ENCODE data around the gene SESTD1.
"Not testable (repeated sequence)": the region's sequence is repeated elsewhere in the genome, so short reads cannot be mapped to it uniquely, and the experiment has no call there.

SESTD1 gene

DNA sequence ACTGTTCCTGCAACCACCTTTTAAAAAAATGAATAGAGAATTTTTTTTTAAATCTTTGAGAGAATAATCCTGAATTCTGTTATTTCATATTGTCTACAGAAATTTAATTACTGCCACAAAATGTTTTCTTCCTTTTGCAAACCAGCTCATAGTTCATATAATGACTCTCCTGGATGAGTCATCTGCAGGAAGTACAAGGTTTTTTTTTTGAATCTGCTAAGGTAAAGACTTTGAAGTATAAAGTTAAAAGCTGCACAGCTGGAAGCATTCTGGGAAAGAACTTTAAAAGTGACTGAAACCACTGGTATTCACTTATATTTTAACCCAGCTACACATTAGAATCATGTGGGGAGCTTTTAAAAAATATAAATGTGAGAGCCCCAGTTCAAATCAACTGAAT, 25.4 kb downstream of the SESTD1 start:
- DNase-seq (ENCODE audit: low spot score): no peak

DNA sequence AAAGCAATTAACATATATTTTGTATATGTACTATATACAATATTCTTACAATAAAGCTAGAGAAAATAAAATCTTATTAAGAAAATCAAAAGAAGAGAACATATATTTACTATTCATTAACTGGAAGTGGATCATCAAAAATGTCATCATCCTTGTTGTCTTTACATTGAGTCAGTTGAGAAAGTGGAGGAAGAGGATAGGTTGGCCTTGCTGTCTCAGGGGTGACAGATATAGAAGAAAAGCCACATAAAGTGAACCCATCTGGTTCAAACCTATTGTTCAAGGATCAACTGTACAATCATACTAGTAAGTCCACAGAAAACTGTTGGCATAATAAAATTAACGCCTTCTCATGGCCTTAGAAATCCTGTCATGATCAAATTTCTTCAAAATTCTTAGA, 26.6 kb downstream of the SESTD1 start:
- DNase-seq (ENCODE audit: low spot score): no peak

DNA sequence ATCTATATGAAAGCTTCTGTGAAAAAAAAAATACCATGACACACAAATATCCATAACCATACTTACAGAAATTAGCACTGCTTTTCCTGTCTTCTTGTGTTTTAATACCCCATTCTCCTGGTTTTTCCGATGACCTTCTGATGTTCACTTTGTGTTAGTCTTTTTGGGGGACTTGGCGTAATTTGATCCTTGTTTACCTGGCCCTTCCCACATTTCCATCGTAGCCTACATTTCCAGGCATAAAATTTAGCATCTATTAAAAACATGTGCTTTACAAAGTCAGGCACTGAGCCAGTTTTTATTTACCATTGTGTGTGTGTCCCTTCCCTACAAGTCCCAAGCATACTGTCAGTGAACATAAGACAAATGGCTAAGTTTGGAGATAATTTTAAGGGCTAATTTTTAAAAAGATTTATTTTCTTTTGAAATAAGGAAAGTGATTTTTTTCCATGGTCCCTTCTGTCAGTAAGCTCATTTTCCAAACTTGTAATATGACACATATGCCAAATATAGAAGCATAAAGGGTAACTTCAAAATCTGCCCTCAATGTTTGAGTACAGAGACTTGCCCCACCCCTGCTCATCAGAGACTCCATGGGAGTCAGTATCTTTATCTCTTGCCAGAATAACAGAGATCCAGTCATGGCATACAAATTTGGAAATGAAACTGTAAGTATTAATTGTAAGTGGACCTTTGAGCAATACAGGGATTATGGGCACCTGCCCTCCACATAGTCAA, 27.3 kb downstream of the SESTD1 start:
- no peak for DNase-seq (ENCODE audit: low spot score)

DNA sequence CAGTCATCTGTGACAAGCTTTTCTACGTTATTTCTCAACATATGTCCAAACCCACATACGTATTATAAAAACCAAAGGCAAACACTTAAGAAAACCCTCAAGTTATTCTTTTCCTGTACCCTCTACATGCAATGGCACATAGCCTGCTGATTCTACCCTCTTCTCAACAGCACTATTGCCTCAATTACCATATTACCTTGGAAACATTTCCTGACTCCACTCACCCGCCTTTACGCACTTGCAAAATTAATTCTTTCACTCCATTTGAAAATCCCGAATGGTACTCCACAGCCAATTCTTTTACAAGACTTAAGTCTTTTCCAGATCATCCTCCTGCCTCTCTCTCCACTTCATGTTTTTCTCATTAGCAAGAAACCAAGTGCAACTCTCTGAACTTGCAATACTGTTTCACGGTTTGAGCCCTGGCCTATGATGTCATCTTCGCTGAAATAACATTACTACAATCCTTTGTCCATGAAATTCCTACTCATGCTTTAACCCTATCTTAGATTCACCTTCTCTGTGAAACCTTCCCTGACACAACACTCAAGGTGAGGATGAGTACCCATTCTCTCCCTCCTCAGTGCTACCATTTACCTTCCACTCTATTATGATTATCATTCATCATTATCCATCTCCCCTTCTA, 29.0 kb downstream of the SESTD1 start:
- no peak for DNase-seq (ENCODE audit: low spot score)

DNA sequence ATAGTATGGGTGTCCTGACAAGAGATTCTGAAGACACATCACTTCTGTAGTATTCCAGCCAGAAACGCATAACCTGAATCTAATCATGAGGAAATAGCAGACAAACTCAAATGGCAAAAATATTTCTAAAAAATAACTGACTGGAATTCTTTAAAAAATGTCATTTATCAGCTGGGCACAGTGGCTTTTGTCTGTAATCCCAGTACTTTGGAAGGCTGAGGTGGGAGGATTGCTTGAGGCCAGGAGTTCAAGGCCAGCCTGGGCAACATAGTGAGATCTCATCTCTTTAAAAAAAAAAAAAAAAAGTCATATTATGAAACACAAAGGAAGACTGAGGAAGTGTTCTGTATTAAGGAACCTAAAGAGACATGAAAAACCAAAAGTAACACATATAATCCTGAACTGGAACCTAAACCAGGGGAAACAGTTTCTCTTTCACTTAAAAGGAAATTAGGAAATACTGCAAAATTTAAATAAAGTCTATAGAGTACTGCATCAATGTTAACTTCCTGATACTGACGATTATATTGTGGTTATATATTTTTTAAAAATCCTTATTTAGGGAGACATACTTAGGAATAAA, 29.9 kb downstream of the SESTD1 start:
- no peak for DNase-seq (ENCODE audit: low spot score)

DNA sequence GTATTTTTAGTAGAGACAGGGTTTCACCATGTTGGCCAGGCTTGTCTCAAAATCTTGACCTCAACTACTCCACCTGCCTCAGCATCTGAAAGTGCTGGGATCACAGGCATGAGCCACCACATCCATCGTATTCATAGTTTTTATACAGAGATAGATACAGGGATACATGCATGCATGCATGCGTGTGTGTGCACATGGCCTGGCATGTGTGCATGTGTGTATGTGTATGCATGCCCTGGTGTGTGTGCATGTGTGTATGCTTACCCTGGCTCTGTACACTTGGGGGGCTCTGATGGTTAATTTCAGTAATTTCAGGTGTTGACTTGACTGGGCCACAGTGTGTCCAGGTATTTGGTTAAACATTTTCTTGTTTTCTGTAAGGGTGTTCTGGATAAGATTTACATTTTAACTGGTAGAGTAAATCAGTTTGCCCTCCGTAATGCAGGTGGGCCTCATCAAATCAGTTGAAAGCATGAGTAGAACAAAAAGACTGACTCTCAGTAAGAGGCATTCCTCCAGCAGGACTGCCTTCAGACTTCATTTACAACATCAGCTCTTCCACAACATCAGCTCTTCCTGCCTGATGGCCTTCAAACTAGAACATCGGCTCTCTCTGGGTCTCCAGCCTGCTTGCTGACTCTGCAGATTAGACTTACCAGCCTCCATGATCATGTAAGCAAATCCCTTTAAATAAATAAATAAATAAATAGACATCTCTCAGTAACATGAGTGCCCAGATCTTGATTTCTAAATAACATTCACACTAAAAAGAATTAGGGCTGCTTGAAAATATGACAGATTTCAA, 30.8 kb downstream of the SESTD1 start:
- DNase-seq (ENCODE audit: low spot score): no peak

DNA sequence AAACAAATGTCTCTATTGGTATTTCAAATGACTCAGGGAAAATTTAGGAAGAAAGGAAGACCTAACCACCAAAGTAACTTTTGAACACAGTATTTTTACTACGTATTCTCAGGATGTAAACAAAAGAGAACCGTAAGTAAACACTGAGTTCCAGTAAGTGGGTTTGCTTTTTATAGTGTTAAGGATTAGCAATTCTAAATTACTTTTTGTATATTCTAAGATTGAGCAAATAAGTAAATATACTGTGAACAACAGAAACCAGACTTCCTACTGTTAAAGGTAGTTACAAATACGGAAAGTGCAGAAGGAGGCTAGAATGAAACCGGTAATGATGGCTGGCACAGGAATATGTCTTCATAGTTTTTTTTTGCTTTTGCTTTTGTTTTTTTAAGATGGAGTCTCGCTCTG, 31.5 kb downstream of the SESTD1 start:
- no peak for DNase-seq (ENCODE audit: low spot score)

DNA sequence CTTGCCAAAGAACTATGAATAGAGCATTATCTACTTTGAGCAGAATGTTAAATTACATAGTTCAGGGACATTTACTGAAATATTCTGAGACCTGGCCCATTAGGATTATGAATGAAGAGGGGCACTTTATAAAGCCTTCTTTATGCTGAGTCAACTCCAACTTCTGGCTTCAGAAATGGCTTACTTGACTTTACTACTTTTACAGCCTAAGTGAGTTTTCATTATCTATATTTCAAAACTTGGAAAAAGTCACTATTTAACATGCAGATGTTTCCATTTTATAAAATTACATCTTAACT, 37.7 kb downstream of the SESTD1 start:
- DNase-seq (ENCODE audit: low spot score): no peak

DNA sequence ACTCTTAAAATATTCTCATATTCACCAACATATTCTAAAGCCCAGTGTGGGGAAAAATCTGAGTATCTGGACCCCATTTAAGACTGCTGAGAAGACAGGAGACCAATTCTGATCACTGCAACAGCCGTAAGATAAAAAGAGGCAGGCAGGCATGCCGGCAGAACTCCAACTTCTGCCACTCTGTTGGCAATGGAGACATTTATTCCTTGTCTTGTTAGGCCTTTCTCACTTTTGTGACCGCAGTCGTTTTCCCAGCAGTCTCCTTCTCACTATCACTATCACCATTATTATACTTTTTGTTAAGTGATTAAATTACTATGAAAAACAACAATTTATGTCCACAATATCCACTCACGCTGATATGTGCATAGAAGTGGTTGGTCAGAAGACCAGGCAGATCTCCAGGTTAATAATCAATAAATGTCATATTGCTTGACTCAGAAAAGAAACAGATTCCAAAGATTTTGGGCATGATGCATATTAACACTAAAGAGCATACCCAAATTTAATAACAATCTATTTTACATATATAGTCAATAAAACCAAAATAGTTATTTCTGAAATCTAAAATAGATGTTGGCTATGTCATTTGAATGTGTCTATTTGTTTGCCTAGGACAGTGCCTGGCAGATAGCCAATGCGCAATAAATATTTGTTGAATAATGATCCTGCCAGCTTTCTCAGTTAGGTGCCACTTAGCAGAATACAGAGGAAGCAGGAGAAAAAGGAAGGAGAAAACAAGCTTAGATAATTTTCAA, 38.2 kb downstream of the SESTD1 start:
- DNase-seq (ENCODE audit: low spot score): peak; percentile 22

DNA sequence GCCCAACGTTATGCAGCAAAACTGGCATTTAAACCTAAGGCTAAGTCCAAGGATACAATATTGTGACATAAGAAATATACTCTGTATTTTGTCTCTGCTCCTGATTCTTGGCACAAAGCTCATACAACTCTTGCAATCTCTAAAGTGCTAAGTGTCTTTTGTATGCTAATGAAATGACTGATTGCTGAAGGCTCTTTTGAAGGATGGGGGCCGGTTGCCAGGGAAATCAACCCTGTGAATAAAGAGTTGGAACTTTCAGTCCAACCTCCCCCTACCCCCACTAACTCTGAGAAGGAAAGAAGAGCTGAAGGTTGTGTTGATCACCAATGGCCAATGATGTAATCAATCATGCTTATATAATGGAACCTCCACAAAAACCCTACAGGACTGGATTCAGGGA, 40.3 kb downstream of the SESTD1 start:
- no peak for DNase-seq (ENCODE audit: low spot score)

DNA sequence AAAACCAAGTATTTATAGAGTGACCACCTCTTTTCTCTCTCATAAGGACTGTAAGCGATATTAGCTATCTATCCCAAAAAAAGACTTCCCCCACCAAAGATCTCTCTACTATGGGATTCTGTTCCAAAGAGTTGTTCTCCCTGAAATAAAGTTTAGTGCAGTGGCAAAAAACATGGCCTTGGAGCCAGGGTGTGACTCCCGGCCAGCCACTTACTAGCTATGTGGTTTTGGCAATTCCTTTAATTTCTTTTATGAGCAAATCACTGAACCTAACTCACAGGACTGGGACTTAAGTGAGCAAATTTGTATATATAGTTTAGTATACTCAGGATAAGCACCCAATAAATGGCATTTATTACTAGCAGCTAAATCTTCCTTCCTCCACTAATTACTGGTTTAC, 42.6 kb downstream of the SESTD1 start:
- DNase-seq (ENCODE audit: low spot score): no peak

DNA sequence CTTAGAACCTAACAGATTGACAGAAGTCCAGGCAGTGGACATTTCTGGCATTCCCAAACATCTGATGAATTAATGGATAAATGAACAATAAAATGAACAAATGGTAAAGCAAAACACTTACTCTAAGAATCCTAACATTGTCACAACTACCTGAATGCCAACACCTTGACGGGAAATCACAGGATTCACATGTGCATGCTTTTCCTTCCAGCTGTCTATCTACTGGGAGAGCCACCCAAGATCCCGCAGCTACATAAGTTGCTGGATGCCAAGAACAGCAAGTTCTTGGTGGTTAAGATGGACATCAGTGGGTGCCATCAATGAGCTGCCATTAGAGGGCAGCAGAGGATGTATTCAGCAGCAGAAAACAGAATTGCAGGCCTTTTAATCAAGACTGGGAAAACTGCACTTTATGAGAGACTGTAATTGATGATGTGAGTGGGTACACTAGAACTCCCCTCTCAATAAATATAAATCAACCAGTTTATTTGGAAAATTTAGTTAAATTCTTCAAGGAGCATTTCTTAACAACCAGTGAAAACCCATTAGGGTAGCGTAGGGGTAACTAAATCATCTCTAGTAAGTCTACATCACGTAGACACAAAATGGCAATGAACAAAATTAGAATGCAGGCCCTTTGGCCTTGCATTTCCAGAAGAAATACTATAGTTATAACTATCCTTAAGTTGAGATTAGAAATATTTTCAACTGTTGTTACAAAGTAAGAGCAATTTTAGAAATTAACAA, 45.6 kb downstream of the SESTD1 start:
- peak; percentile 85 for DNase-seq (ENCODE audit: low spot score)

DNA sequence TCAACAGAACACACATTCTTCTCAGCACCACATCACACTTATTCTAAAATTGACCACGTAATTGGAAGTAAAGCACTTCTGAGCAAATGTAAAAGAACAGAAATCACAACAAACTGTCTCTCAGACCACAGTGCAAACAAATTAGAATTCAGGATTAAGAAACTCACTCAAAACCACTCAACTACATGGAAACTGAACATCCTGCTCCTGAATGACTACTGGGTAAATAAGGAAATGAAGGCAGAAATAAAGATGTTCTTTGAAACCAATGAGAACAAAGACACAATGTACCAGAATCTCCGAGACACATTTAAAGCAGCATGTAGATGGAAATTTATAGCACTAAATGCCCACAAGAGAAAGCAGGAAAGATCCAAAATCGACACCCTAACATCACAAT, 50.0 kb downstream of the SESTD1 start:
- DNase-seq (ENCODE audit: low spot score): not testable (repeated sequence)

DNA sequence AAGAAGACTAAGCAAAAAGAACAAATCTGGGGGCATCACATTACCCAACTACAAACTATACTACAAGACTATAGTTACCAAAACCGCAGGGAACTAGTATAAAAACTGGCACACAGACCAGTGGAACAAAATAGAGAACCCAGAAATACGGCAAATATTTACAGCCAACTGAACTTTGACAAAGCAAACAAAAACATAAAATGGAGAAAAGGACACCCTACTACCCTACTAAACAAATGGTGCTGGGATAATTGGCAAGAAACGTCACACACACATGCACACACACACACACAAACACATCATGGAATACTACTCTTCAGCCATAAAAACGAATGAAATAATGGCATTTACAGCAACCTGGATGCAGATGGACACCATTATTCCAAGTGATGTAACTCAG, 53.3 kb downstream of the SESTD1 start:
- DNase-seq (ENCODE audit: low spot score): no peak

DNA sequence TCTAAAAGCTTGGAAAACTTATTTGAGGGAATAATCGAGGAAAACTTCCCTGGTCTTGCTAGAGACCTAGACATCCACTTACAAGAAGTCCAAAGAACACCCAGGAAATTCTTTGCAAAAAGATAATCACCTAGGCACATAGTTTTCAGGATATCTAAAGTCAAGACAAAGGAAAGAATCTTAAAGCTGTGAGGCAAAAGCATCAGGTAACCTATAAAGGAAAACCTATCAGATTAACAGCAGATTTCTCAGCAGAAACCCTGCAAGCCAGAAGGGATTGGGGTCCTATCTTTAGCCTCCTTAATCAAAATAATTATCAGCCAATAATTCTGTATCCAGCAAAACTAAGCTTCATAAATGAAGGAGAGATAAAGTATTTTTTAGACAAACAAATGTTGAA, 56.4 kb downstream of the SESTD1 start:
- not testable (repeated sequence) for DNase-seq (ENCODE audit: low spot score)

DNA sequence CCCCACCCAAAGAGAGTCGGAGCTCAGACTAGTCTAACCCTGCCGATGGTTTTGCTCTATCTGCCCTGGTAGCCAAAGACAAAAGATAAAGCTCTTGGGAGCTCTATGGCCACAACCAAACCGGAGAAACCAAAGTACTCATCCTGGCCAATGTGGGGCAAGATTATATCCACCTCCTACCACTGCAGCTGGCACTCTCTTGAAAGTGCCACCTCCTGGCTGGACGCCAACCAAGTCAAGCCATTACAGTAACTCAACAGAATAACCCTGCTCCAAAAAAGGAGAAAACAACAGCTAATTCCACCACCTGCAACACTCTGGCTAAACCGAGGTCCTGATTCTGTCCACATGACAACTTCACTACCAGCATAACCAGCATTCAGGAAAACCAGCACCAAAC, 57.6 kb downstream of the SESTD1 start:
- DNase-seq (ENCODE audit: low spot score): no peak

DNA sequence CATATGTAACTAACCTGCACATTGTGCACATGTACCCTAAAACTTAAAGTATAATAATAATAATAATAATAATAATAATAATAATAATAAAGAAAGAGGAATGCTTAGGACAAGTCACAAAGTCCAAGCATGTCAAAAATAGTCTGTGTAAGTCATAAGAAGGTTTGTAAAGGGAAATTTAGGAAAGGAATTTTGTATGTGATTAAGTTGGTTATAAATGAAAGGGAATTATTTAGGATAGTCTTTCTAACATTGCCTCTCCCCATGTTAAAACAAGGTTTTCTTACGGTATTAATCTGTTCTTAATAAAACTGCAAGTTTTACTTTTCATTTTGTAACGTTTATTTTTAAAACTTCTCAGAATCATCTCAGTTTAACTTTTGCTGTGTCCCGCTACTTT, 62.8 kb downstream of the SESTD1 start:
- DNase-seq (ENCODE audit: low spot score): no peak

DNA sequence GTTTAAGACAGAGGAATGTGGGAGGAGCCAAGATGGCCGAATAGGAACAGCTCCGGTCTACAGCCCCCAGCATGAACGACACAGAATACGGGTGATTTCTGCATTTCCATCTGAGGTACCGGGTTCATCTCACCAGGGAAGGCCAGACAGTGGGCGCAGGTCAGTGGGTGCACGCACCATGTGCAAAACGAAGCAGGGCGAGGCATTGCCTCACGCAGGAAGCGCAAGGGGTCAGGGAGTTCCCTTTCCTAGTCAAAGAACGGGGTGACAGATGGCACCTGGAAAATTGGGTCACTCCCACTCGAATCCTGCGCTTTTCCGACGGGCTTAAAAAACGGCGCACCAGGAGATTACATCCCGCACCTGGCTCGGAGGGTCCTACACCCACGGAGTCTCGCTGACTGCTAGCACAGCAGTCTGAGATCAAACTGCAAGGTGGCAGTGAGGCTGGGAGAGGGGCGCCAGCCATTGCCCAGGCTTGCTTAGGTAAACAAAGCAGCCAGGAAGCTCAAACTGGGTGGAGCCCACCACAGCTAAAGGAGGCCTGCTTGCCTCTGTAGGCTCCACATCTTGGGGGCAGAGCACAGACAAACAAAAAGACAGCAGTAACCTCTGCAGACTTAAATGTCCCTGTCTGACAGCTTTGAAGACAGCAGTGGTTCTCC, 68.6 kb downstream of the SESTD1 start:
- not testable (repeated sequence) for DNase-seq (ENCODE audit: low spot score)

DNA sequence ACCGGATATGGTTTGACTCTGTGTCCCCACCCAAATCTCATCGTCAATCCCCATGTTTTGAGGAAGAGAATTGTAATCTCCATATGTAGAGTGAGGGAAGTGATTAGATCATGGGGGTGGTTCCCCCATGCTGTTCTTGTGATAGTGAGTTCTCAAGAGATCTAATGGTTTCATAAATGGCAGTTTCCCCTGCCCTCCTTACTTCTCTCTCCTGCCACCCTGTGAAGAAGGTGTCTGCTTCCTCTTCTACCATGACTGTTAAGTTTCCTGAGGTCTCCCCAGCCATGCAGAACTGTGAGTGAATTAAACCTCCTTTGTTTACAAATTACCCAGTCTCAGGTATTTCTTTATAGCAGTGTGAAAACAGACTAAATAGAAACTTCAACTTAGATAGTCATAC, 69.5 kb downstream of the SESTD1 start:
- no peak for DNase-seq (ENCODE audit: low spot score)

DNA sequence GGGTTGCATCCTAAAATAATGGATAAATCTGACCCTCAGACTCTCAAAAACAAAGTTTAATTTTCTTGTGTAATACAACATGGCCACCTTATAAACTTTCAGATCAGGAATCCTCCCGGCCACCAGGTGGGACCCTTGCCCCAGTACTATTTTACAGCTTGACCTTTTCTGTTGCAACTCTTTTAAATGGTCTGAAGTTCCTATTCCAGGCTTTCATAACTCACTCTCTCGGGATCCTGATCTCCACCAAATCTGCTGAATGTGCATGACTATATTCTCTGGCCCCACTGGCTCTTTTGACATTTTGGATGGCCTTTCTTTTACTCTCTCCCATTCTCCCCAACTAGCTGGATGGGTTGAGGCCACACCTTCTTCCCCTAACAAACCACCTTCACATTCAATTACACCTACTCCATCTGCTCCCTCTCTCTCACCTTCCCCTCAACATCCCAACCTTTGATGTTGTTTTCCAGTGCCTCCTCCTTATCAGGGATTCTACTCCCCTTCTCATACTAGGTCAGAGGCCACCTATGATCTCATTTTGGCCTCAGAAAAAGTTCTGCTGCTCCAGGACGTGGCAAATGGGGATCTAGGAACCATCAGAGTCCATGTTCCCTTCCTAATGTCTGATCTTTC, 70.8 kb downstream of the SESTD1 start:
- DNase-seq (ENCODE audit: low spot score): no peak

All from putamen (tissue), 1 donor.